HepG2 (cell line): ENCODE data around the gene DNAJC7. TPM values are rescaled to one million over a fixed set of nuclear protein-coding genes. Genes with fewer than 3 reads are reported as not detected.
A peak's percentile ranks its signal among the peaks of the same experiment; 100 is the strongest.

Experiments used
- AHR ChIP-seq: IDR thresholded peaks from 2 replicates; pipeline ENCODE4 v1.6.1; 2018; ENCODE audit warnings: missing genetic modification reagents, missing compliant biosample characterization
- ATF4 ChIP-seq, 2 experiments: fragments of 450-650 bp in 1 of 2; sonication (generic) in 1 of 2; formaldehyde crosslinking; IDR thresholded peaks; 2 replicates each; pipeline versions ENCODE4 v1.5.0 to v1.8.0; 2020 to 2022; ENCODE audit warnings: mild to moderate bottlenecking in 1 of 2, missing genetic modification reagents in 1 of 2
- BRCA1 ChIP-seq: sonication (generic); formaldehyde crosslinking; IDR thresholded peaks from 2 replicates; pipeline ENCODE4 v1.4.0; 2020; ENCODE audit warnings: missing genetic modification reagents
- CHD2 ChIP-seq: IDR thresholded peaks from 2 replicates; pipeline ENCODE4 v1.6.1; 2011; ENCODE audit warnings: low read depth, low read length, improper control_type of control experiment
- FOXA1 ChIP-seq, 2 experiments: fragments of 450-650 bp in 1 of 2; sonication (generic) in 1 of 2; formaldehyde crosslinking in 1 of 2; IDR thresholded peaks; 2 replicates each; pipeline versions ENCODE4 v1.4.0 to v1.6.1; 2016 to 2020; ENCODE audit warnings: missing genetic modification reagents in 1 of 2
- KLF16 ChIP-seq, 2 experiments: sonication (generic) in 1 of 2; formaldehyde crosslinking in 1 of 2; IDR thresholded peaks; 2 replicates each; pipeline versions ENCODE4 v1.6.1 to v1.8.0; 2016 to 2023; ENCODE audit warnings: missing genetic modification reagents in 2 of 2, missing compliant biosample characterization in 1 of 2
- MED8 ChIP-seq: sonication (generic); formaldehyde crosslinking; IDR thresholded peaks from 2 replicates; pipeline ENCODE4 v1.8.1; 2023; ENCODE audit warnings: mild to moderate bottlenecking, missing genetic modification reagents; ENCODE audit not compliant: insufficient replicate concordance
- MNT ChIP-seq: fragments of 450-650 bp; IDR thresholded peaks from 2 replicates; pipeline ENCODE4 v1.6.1; 2016
- SOX13 ChIP-seq, 3 experiments: fragments of 450-650 bp in 1 of 3; sonication (generic) in 1 of 3; formaldehyde crosslinking in 1 of 3; IDR thresholded peaks in 2 of 3; conservative IDR thresholded peaks in 1 of 3; 2 replicates each; pipeline versions ENCODE4 v1.5.0 to v1.6.1; 2016 to 2020; ENCODE audit warnings: antibody characterized with exemption in 1 of 3, mild to moderate bottlenecking in 1 of 3, missing compliant biosample characterization in 1 of 3, missing genetic modification reagents in 1 of 3, moderate library complexity in 1 of 3
- TARDBP ChIP-seq: sonication (generic); formaldehyde crosslinking; IDR thresholded peaks from 2 replicates; pipeline ENCODE4 v1.8.0; 2022; ENCODE audit warnings: mild to moderate bottlenecking, missing genetic modification reagents
- TBX3 ChIP-seq: fragments of 450-650 bp; IDR thresholded peaks from 2 replicates; pipeline ENCODE4 v1.6.1; 2017; ENCODE audit warnings: antibody characterized with exemption, mild to moderate bottlenecking, inconsistent platforms, borderline replicate concordance
- THAP11 ChIP-seq: IDR thresholded peaks from 2 replicates; pipeline ENCODE4 v1.6.1; 2016; ENCODE audit warnings: missing biosample characterization, missing genetic modification reagents
- ZFP36L1 ChIP-seq: sonication (generic); formaldehyde crosslinking; IDR thresholded peaks from 2 replicates; pipeline ENCODE4 v1.8.0; 2022; ENCODE audit warnings: mild to moderate bottlenecking, missing genetic modification reagents, moderate library complexity
- ZNF230 ChIP-seq: sonication (generic); formaldehyde crosslinking; IDR thresholded peaks from 2 replicates; pipeline ENCODE4 v1.4.0; 2020; ENCODE audit warnings: mild to moderate bottlenecking, missing genetic modification reagents
- ZNF441 ChIP-seq: sonication (generic); formaldehyde crosslinking; IDR thresholded peaks from 2 replicates; pipeline ENCODE4 v1.7.0; 2021; ENCODE audit warnings: missing genetic modification reagents, borderline replicate concordance
- ZNF484 ChIP-seq: sonication (generic); formaldehyde crosslinking; IDR thresholded peaks from 2 replicates; pipeline ENCODE4 v1.5.1; 2020; ENCODE audit warnings: mild to moderate bottlenecking, low read depth, missing genetic modification reagents, borderline replicate concordance
- ZNF781 ChIP-seq: sonication (generic); formaldehyde crosslinking; IDR thresholded peaks from 2 replicates; pipeline ENCODE4 v1.5.1; 2020; ENCODE audit warnings: borderline replicate concordance, mild to moderate bottlenecking, missing genetic modification reagents; ENCODE audit errors: not compliant biosample characterization
- ZNF782 ChIP-seq: sonication (generic); formaldehyde crosslinking; IDR thresholded peaks from 2 replicates; pipeline ENCODE4 v1.4.0; 2020; ENCODE audit warnings: missing genetic modification reagents, mild to moderate bottlenecking, borderline replicate concordance
- polyA plus RNA-seq, 8 experiments: library from polyadenylated mRNA; depleted of rRNA in 3 of 8; stranded (reverse) in 7 of 8; unstranded in 1 of 8; fragments of >200 nt; fragmentation: Illumina TruSeq in 4 of 8; extraction: Trizol in 4 of 8; gene quantifications; 2 replicates each; pipeline versions ENCODE4 v1.2.1 to v1.2.3, GENCODE V29; 2011 to 2016; ENCODE audit warnings: low read depth in 4 of 8, missing spikeins in 1 of 8, mixed read lengths in 1 of 8; ENCODE audit not compliant: insufficient read depth in 1 of 8
- total RNA-seq, 5 experiments: library from RNA; depleted of rRNA; stranded (reverse); fragments of >200 nt; fragmentation: Illumina TruSeq; extraction: Trizol; gene quantifications; 2 replicates each; pipeline ENCODE4 v1.2.3, GENCODE V29; 2016; ENCODE audit warnings: low read depth in 1 of 5
- TF ChIP-seq, protein P1 (sequence below): sonication (generic); formaldehyde crosslinking; IDR thresholded peaks from 2 replicates; pipeline ENCODE4 v1.8.1; 2023; ENCODE audit warnings: missing genetic modification reagents, mild to moderate bottlenecking, borderline replicate concordance
- TF ChIP-seq, protein P2 (sequence below): IDR thresholded peaks from 2 replicates; pipeline ENCODE4 v1.6.1; 2016; ENCODE audit warnings: mild to moderate bottlenecking
- TF ChIP-seq, protein P3 (sequence below): sonication (generic); formaldehyde crosslinking; IDR thresholded peaks from 2 replicates; pipeline ENCODE4 v1.8.0; 2022; ENCODE audit warnings: mild to moderate bottlenecking, missing genetic modification reagents
- TF ChIP-seq, protein P4 (sequence below): sonication (generic); formaldehyde crosslinking; IDR thresholded peaks from 2 replicates; pipeline ENCODE4 v1.8.0; 2022; ENCODE audit warnings: mild to moderate bottlenecking, missing genetic modification reagents, borderline replicate concordance

Gene DNAJC7
- total and polyA plus RNA-seq, 2 of the 13 experiments (the other 11 are each of a cell fraction or from before 2014, with no cell fraction given) = 47.7 to 132 TPM

GRCh38 chr17:42002792-42003301, 14.4 kb downstream of the DNAJC7 start (continued):
- no peak for TF ChIP-seq MNT
- TF ChIP-seq TARDBP (CRISPR knock-in tag) = 0 out of 2 replicates have a peak, but pooled peaks have one; percentile 40
- TF ChIP-seq, protein P1, sequence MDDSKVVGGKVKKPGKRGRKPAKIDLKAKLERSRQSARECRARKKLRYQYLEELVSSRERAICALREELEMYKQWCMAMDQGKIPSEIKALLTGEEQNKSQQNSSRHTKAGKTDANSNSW = no peak
- TF ChIP-seq CHD2 = no peak
- peak; percentile 32; the same call in 1 of the 2 replicates for TF ChIP-seq THAP11 (CRISPR knock-in tag)
- no peak for TF ChIP-seq MED8
- TF ChIP-seq FOXA1 (IDR thresholded peaks at IDR 0.05) = no peak
- TF ChIP-seq FOXA1 (CRISPR knock-in tag; IDR thresholded peaks at IDR 0.05) = peak; percentile 69
- TF ChIP-seq, protein P2, sequence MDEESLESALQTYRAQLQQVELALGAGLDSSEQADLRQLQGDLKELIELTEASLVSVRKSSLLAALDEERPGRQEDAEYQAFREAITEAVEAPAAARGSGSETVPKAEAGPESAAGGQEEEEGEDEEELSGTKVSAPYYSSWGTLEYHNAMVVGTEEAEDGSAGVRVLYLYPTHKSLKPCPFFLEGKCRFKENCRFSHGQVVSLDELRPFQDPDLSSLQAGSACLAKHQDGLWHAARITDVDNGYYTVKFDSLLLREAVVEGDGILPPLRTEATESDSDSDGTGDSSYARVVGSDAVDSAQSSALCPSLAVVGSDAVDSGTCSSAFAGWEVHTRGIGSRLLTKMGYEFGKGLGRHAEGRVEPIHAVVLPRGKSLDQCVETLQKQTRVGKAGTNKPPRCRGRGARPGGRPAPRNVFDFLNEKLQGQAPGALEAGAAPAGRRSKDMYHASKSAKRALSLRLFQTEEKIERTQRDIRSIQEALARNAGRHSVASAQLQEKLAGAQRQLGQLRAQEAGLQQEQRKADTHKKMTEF (CRISPR knock-in tag) = 0 out of 2 replicates have a peak, but pooled peaks have one; percentile 25
- TF ChIP-seq ZNF441 (CRISPR knock-in tag) = no peak
- TF ChIP-seq ZNF782 (CRISPR knock-in tag) = no peak
- TF ChIP-seq TBX3 = no peak
- TF ChIP-seq AHR (CRISPR knock-in tag) = no peak
- TF ChIP-seq ZNF484 = no peak
- no peak for TF ChIP-seq ZNF781 (CRISPR knock-in tag)
- 0 out of 4 replicates have a peak, but pooled peaks of 1 of the 2 experiments have one; percentile 6 for TF ChIP-seq ATF4 (CRISPR knock-in tag; IDR thresholded peaks at IDR 0.05)
- TF ChIP-seq KLF16 (CRISPR knock-in tag; IDR thresholded peaks at IDR 0.05) = no peak
- TF ChIP-seq, protein P3, sequence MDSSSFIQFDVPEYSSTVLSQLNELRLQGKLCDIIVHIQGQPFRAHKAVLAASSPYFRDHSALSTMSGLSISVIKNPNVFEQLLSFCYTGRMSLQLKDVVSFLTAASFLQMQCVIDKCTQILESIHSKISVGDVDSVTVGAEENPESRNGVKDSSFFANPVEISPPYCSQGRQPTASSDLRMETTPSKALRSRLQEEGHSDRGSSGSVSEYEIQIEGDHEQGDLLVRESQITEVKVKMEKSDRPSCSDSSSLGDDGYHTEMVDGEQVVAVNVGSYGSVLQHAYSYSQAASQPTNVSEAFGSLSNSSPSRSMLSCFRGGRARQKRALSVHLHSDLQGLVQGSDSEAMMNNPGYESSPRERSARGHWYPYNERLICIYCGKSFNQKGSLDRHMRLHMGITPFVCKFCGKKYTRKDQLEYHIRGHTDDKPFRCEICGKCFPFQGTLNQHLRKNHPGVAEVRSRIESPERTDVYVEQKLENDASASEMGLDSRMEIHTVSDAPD (CRISPR knock-in tag) = peak; percentile 57; the same call in 1 of the 2 replicates
- TF ChIP-seq ZFP36L1 (CRISPR knock-in tag) = 0 out of 2 replicates have a peak, but pooled peaks have one; percentile 29
- TF ChIP-seq, protein P4, sequence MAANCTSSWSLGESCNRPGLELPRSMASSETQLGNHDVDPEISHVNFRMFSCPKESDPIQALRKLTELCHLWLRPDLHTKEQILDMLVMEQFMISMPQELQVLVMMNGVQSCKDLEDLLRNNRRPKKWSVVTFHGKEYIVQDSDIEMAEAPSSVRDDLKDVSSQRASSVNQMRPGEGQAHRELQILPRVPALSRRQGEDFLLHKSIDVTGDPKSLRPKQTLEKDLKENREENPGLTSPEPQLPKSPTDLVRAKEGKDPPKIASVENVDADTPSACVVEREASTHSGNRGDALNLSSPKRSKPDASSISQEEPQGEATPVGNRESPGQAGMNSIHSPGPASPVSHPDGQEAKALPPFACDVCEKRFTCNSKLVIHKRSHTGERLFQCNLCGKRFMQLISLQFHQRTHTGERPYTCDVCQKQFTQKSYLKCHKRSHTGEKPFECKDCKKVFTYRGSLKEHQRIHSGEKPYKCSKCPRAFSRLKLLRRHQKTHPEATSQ (CRISPR knock-in tag) = 0 out of 2 replicates have a peak, but pooled peaks have one; percentile 60
- TF ChIP-seq BRCA1 (CRISPR knock-in tag) = no peak
- TF ChIP-seq ZNF230 (CRISPR knock-in tag) = no peak
- TF ChIP-seq SOX13 (IDR thresholded peaks at IDR 0.05) = no peak
- peak in 1 of 2 experiments; percentile 74; a peak in 2 of 4 replicates for TF ChIP-seq SOX13 (CRISPR knock-in tag; conservative IDR thresholded peaks at IDR 0.05 in 1 of 2, IDR thresholded peaks at IDR 0.05 in 1 of 2)
